GM23338 (cell line): Measurements from ENCODE around the gene NEU3.

Experiments
- EZH2 ChIP-seq: fragments of 200-600 bp; sonication (generic); IDR thresholded peaks from one replicate; pipeline ENCODE4 v1.8.0; 2017; ENCODE audit warnings: antibody characterized with exemption, mild to moderate bottlenecking, low read depth; ENCODE audit not compliant: unreplicated experiment
- POLR2AphosphoS5 ChIP-seq: IDR thresholded peaks from 2 replicates; pipeline ENCODE4 v1.6.1; 2016; ENCODE audit warnings: antibody characterized with exemption, low read depth
- TF ChIP-seq, protein P1 (sequence below), 2 experiments: fragments of 200-600 bp in 1 of 2; sonication (generic) in 1 of 2; conservative IDR thresholded peaks; 2 replicates each; pipeline versions ENCODE4 v1.5.1 to v1.6.1; 2016 to 2017; ENCODE audit warnings: antibody characterized with exemption in 2 of 2, low read depth in 2 of 2, mild to moderate bottlenecking in 2 of 2, moderate library complexity in 1 of 2

DNA sequence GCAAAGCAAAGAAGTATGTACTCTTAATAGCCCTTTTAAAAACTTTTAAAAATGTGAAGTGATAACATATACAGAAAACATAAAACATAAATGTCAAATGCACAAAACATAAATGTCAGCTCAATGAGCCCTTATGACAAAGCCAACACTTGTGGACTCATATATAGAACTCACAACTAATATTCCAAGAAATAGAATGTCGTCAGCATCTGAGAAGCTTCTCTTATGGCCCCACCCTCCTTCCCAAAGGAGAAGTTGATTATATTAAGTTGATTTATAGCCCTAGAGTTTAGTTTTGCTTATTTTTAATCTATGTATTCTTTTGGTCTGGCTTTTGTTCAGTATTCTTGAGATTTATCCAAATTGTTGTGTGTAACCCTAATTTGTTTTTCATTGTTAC is 13.8 kb downstream of the NEU3 start:
- TF ChIP-seq, protein P1, sequence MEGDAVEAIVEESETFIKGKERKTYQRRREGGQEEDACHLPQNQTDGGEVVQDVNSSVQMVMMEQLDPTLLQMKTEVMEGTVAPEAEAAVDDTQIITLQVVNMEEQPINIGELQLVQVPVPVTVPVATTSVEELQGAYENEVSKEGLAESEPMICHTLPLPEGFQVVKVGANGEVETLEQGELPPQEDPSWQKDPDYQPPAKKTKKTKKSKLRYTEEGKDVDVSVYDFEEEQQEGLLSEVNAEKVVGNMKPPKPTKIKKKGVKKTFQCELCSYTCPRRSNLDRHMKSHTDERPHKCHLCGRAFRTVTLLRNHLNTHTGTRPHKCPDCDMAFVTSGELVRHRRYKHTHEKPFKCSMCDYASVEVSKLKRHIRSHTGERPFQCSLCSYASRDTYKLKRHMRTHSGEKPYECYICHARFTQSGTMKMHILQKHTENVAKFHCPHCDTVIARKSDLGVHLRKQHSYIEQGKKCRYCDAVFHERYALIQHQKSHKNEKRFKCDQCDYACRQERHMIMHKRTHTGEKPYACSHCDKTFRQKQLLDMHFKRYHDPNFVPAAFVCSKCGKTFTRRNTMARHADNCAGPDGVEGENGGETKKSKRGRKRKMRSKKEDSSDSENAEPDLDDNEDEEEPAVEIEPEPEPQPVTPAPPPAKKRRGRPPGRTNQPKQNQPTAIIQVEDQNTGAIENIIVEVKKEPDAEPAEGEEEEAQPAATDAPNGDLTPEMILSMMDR (conservative IDR thresholded peaks at IDR 0.05; ENCODE audit: low read depth in 2 of 2): no peak
- TF ChIP-seq EZH2 (no peak), POLR2AphosphoS5 (no peak)
